ENCODE measurements around the gene LRP11.
A peak's percentile ranks its signal among the peaks of the same experiment; 100 is the strongest.

LRP11 gene

GRCh38 chr6:149860834-149861602 is 3.1 kb downstream of the LRP11 start (continued):
- TF ChIP-seq ATF2 (tag by site-specific recombination; IDR thresholded peaks at IDR 0.05; ENCODE audit: low read depth): no peak
- no peak; the same call in 1 of the 2 replicates for TF ChIP-seq ZNF629 (tag by site-specific recombination; IDR thresholded peaks at IDR 0.05)
- TF ChIP-seq BCL6B (tag by site-specific recombination; IDR thresholded peaks at IDR 0.05): no peak
- peak; percentile 78; the same call in 1 of the 2 replicates for TF ChIP-seq TRIM28 (IDR thresholded peaks at IDR 0.05; ENCODE audit: borderline replicate concordance, low read length)
- TF ChIP-seq PRDM10 (tag by site-specific recombination; IDR thresholded peaks at IDR 0.05): peak; percentile 18; the same call in 1 of the 2 replicates
- TF ChIP-seq ZNF571 (tag by site-specific recombination; IDR thresholded peaks at IDR 0.05): no peak
- TF ChIP-seq ZNF280C (tag by site-specific recombination; IDR thresholded peaks at IDR 0.05): no peak
- no peak for TF ChIP-seq ZFP41 (tag by site-specific recombination; IDR thresholded peaks at IDR 0.05; ENCODE audit: borderline replicate concordance)
- TF ChIP-seq ZNF37A (tag by site-specific recombination; IDR thresholded peaks at IDR 0.05): no peak
- TF ChIP-seq ZNF292 (tag by site-specific recombination; IDR thresholded peaks at IDR 0.05; ENCODE audit: borderline replicate concordance, low read depth): no peak
- no peak for TF ChIP-seq ZSCAN23 (tag by site-specific recombination; IDR thresholded peaks at IDR 0.05)
- no peak for TF ChIP-seq ZNF26 (tag by site-specific recombination; IDR thresholded peaks at IDR 0.05)
- TF ChIP-seq ZNF426 (tag by site-specific recombination; IDR thresholded peaks at IDR 0.05): no peak
- no peak for TF ChIP-seq ZNF311 (tag by site-specific recombination; IDR thresholded peaks at IDR 0.05; ENCODE audit: borderline replicate concordance)
- no peak for TF ChIP-seq KLF7 (tag by site-specific recombination; IDR thresholded peaks at IDR 0.05; ENCODE audit: borderline replicate concordance)
- TF ChIP-seq ZSCAN18 (tag by site-specific recombination; IDR thresholded peaks at IDR 0.05): no peak
- TF ChIP-seq ZBTB48 (tag by site-specific recombination; IDR thresholded peaks at IDR 0.05): peak; percentile 12; the same call in 1 of the 2 replicates
- TF ChIP-seq ZNF354C (tag by site-specific recombination; IDR thresholded peaks at IDR 0.05; ENCODE audit: borderline replicate concordance, low read depth): no peak
- TF ChIP-seq ZEB2 (tag by site-specific recombination; IDR thresholded peaks at IDR 0.05): 0 out of 2 replicates have a peak, but pooled peaks have one; percentile 7
- no peak for TF ChIP-seq ZNF621 (tag by site-specific recombination; IDR thresholded peaks at IDR 0.05)
- no peak for TF ChIP-seq ZBTB26 (tag by site-specific recombination; optimal IDR thresholded peaks at IDR 0.05)

Data from HEK293 (cell line).